Measurements from ENCODE around the gene PRM1. TPM values are rescaled to one million over a fixed set of nuclear protein-coding genes. Genes with fewer than 3 reads are reported as not detected.

PRM1 gene
- total RNA-seq, 1 experiment from 2014 or later = 0.48 TPM

DNA sequence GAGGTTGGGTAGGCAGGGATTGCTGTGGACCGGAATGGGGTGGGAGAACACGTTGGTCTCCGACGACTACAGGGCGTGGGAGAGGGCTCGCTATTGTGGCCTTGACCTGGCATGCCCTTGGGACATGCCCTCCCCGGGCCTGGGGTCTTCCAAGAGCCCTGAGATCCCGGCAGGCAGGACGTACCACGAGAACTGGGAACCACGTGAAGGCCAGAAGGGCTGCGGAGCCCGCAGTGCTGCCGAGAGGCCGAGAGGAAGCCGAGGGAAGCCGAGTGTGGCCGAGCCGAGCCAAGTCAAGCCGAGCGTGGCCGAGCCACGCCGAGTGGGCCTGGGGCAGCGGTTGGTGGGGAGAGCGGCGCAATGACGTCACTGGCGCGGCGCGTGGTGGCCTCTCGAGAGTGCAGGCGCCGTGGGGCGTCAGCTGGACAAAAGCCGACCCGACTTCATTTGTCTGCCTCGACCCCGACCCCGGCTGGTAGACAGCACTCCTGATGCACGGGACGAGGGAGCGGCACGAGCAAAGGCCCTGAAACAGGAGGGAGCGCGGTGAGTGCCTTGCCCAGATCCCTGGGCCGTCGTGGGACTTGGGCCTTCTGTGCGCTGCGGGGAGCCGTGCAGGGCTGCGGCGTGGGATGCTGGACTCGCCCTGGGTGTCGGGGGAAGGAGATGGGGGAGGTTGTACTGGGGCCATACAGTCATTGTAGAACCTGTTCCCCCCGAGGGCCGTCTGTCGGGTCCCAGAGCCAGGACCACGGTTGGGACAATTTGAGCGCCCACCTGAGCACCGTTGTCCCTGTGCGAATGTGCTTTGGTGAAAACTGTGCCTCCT is 31.7 kb downstream of the PRM1 start (continued):
- TF ChIP-seq, protein P1, sequence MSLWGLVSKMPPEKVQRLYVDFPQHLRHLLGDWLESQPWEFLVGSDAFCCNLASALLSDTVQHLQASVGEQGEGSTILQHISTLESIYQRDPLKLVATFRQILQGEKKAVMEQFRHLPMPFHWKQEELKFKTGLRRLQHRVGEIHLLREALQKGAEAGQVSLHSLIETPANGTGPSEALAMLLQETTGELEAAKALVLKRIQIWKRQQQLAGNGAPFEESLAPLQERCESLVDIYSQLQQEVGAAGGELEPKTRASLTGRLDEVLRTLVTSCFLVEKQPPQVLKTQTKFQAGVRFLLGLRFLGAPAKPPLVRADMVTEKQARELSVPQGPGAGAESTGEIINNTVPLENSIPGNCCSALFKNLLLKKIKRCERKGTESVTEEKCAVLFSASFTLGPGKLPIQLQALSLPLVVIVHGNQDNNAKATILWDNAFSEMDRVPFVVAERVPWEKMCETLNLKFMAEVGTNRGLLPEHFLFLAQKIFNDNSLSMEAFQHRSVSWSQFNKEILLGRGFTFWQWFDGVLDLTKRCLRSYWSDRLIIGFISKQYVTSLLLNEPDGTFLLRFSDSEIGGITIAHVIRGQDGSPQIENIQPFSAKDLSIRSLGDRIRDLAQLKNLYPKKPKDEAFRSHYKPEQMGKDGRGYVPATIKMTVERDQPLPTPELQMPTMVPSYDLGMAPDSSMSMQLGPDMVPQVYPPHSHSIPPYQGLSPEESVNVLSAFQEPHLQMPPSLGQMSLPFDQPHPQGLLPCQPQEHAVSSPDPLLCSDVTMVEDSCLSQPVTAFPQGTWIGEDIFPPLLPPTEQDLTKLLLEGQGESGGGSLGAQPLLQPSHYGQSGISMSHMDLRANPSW (CRISPR knock-in tag; conservative IDR thresholded peaks at IDR 0.05; ENCODE audit: low read depth) = no peak
- TF ChIP-seq, protein P2, sequence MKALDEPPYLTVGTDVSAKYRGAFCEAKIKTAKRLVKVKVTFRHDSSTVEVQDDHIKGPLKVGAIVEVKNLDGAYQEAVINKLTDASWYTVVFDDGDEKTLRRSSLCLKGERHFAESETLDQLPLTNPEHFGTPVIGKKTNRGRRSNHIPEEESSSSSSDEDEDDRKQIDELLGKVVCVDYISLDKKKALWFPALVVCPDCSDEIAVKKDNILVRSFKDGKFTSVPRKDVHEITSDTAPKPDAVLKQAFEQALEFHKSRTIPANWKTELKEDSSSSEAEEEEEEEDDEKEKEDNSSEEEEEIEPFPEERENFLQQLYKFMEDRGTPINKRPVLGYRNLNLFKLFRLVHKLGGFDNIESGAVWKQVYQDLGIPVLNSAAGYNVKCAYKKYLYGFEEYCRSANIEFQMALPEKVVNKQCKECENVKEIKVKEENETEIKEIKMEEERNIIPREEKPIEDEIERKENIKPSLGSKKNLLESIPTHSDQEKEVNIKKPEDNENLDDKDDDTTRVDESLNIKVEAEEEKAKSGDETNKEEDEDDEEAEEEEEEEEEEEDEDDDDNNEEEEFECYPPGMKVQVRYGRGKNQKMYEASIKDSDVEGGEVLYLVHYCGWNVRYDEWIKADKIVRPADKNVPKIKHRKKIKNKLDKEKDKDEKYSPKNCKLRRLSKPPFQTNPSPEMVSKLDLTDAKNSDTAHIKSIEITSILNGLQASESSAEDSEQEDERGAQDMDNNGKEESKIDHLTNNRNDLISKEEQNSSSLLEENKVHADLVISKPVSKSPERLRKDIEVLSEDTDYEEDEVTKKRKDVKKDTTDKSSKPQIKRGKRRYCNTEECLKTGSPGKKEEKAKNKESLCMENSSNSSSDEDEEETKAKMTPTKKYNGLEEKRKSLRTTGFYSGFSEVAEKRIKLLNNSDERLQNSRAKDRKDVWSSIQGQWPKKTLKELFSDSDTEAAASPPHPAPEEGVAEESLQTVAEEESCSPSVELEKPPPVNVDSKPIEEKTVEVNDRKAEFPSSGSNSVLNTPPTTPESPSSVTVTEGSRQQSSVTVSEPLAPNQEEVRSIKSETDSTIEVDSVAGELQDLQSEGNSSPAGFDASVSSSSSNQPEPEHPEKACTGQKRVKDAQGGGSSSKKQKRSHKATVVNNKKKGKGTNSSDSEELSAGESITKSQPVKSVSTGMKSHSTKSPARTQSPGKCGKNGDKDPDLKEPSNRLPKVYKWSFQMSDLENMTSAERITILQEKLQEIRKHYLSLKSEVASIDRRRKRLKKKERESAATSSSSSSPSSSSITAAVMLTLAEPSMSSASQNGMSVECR (CRISPR knock-in tag; IDR thresholded peaks at IDR 0.05; ENCODE audit: borderline replicate concordance) = no peak
- no peak for TF ChIP-seq CBFB (CRISPR knock-in tag; IDR thresholded peaks at IDR 0.05; ENCODE audit: low read depth)
- TF ChIP-seq GTF2I (CRISPR knock-in tag; conservative IDR thresholded peaks at IDR 0.05) = no peak
- no peak for TF ChIP-seq ZNF423 (CRISPR knock-in tag; IDR thresholded peaks at IDR 0.05)
- no peak for TF ChIP-seq ZNF121 (CRISPR knock-in tag; IDR thresholded peaks at IDR 0.05)
- TF ChIP-seq JAZF1 (CRISPR knock-in tag; IDR thresholded peaks at IDR 0.05) = no peak
- 0 out of 2 replicates have a peak, but pooled peaks have one; percentile 34 for TF ChIP-seq TCF7 (CRISPR knock-in tag; IDR thresholded peaks at IDR 0.05; ENCODE audit: low read depth)
- TF ChIP-seq ATF1 (CRISPR knock-in tag; IDR thresholded peaks at IDR 0.05) = no peak
- TF ChIP-seq KAT7 (CRISPR knock-in tag; IDR thresholded peaks at IDR 0.05; ENCODE audit: borderline replicate concordance) = no peak
- TF ChIP-seq, protein P3, sequence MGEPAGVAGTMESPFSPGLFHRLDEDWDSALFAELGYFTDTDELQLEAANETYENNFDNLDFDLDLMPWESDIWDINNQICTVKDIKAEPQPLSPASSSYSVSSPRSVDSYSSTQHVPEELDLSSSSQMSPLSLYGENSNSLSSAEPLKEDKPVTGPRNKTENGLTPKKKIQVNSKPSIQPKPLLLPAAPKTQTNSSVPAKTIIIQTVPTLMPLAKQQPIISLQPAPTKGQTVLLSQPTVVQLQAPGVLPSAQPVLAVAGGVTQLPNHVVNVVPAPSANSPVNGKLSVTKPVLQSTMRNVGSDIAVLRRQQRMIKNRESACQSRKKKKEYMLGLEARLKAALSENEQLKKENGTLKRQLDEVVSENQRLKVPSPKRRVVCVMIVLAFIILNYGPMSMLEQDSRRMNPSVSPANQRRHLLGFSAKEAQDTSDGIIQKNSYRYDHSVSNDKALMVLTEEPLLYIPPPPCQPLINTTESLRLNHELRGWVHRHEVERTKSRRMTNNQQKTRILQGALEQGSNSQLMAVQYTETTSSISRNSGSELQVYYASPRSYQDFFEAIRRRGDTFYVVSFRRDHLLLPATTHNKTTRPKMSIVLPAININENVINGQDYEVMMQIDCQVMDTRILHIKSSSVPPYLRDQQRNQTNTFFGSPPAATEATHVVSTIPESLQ (CRISPR knock-in tag; IDR thresholded peaks at IDR 0.05) = no peak
- TF ChIP-seq, protein P4, sequence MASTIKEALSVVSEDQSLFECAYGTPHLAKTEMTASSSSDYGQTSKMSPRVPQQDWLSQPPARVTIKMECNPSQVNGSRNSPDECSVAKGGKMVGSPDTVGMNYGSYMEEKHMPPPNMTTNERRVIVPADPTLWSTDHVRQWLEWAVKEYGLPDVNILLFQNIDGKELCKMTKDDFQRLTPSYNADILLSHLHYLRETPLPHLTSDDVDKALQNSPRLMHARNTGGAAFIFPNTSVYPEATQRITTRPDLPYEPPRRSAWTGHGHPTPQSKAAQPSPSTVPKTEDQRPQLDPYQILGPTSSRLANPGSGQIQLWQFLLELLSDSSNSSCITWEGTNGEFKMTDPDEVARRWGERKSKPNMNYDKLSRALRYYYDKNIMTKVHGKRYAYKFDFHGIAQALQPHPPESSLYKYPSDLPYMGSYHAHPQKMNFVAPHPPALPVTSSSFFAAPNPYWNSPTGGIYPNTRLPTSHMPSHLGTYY (CRISPR knock-in tag; IDR thresholded peaks at IDR 0.05) = no peak
- TF ChIP-seq, protein P5, sequence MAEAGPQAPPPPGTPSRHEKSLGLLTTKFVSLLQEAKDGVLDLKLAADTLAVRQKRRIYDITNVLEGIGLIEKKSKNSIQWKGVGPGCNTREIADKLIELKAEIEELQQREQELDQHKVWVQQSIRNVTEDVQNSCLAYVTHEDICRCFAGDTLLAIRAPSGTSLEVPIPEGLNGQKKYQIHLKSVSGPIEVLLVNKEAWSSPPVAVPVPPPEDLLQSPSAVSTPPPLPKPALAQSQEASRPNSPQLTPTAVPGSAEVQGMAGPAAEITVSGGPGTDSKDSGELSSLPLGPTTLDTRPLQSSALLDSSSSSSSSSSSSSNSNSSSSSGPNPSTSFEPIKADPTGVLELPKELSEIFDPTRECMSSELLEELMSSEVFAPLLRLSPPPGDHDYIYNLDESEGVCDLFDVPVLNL (CRISPR knock-in tag; IDR thresholded peaks at IDR 0.05; ENCODE audit: borderline replicate concordance, low read depth) = no peak
- no peak for TF ChIP-seq ZNF416 (CRISPR knock-in tag; IDR thresholded peaks at IDR 0.05)
- TF ChIP-seq, protein P6, sequence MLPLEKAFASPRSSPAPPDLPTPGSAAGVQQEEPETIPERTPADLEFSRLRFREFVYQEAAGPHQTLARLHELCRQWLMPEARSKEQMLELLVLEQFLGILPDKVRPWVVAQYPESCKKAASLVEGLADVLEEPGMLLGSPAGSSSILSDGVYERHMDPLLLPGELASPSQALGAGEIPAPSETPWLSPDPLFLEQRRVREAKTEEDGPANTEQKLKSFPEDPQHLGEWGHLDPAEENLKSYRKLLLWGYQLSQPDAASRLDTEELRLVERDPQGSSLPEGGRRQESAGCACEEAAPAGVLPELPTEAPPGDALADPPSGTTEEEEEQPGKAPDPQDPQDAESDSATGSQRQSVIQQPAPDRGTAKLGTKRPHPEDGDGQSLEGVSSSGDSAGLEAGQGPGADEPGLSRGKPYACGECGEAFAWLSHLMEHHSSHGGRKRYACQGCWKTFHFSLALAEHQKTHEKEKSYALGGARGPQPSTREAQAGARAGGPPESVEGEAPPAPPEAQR (CRISPR knock-in tag; IDR thresholded peaks at IDR 0.05) = no peak
- TF ChIP-seq, protein P7, sequence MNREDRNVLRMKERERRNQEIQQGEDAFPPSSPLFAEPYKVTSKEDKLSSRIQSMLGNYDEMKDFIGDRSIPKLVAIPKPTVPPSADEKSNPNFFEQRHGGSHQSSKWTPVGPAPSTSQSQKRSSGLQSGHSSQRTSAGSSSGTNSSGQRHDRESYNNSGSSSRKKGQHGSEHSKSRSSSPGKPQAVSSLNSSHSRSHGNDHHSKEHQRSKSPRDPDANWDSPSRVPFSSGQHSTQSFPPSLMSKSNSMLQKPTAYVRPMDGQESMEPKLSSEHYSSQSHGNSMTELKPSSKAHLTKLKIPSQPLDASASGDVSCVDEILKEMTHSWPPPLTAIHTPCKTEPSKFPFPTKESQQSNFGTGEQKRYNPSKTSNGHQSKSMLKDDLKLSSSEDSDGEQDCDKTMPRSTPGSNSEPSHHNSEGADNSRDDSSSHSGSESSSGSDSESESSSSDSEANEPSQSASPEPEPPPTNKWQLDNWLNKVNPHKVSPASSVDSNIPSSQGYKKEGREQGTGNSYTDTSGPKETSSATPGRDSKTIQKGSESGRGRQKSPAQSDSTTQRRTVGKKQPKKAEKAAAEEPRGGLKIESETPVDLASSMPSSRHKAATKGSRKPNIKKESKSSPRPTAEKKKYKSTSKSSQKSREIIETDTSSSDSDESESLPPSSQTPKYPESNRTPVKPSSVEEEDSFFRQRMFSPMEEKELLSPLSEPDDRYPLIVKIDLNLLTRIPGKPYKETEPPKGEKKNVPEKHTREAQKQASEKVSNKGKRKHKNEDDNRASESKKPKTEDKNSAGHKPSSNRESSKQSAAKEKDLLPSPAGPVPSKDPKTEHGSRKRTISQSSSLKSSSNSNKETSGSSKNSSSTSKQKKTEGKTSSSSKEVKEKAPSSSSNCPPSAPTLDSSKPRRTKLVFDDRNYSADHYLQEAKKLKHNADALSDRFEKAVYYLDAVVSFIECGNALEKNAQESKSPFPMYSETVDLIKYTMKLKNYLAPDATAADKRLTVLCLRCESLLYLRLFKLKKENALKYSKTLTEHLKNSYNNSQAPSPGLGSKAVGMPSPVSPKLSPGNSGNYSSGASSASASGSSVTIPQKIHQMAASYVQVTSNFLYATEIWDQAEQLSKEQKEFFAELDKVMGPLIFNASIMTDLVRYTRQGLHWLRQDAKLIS (CRISPR knock-in tag; IDR thresholded peaks at IDR 0.05; ENCODE audit: borderline replicate concordance) = no peak
- no peak for TF ChIP-seq TEAD4 (CRISPR knock-in tag; IDR thresholded peaks at IDR 0.05)

All from WTC11 (cell line).